ENCODE results near the gene LOXL4.

GRCh38 chr10:98274562-98274961 is 6.6 kb upstream of the LOXL4 start:
- TF ChIP-seq, protein P1, sequence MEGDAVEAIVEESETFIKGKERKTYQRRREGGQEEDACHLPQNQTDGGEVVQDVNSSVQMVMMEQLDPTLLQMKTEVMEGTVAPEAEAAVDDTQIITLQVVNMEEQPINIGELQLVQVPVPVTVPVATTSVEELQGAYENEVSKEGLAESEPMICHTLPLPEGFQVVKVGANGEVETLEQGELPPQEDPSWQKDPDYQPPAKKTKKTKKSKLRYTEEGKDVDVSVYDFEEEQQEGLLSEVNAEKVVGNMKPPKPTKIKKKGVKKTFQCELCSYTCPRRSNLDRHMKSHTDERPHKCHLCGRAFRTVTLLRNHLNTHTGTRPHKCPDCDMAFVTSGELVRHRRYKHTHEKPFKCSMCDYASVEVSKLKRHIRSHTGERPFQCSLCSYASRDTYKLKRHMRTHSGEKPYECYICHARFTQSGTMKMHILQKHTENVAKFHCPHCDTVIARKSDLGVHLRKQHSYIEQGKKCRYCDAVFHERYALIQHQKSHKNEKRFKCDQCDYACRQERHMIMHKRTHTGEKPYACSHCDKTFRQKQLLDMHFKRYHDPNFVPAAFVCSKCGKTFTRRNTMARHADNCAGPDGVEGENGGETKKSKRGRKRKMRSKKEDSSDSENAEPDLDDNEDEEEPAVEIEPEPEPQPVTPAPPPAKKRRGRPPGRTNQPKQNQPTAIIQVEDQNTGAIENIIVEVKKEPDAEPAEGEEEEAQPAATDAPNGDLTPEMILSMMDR (IDR thresholded peaks at IDR 0.05; ENCODE audit: insufficient read depth, low read length): no peak
- TF ChIP-seq POLR2AphosphoS5 (IDR thresholded peaks at IDR 0.05; ENCODE audit: low read depth) (no peak), REST (IDR thresholded peaks at IDR 0.05; ENCODE audit: insufficient replicate concordance, low read depth) (no peak), SPI1 (IDR thresholded peaks at IDR 0.05; ENCODE audit: borderline replicate concordance, low read depth) (no peak)
